Cardiac septum (tissue), 1 donor: ENCODE results near the gene CDC23. TPM values are rescaled to one million over a fixed set of nuclear protein-coding genes. Genes with fewer than 3 reads are reported as not detected.
A peak's percentile ranks its signal among the peaks of the same experiment; 100 is the strongest.
"Not testable (repeated sequence)": the region's sequence is repeated elsewhere in the genome, so short reads cannot be mapped to it uniquely, and the experiment has no call there.

Experiments
- DNase-seq: peaks from one replicate; pipeline ENCODE4 v3.0.0-alpha.2; 2020; ENCODE audit warnings: low spot score
- intact Hi-C: fragments of 100-400 bp; cut with DNase I; formaldehyde crosslinking; loops from one replicate; pipeline ENCODE4 v1.14.0; 2022
- total RNA-seq: library from RNA; stranded (reverse); fragmentation: NEBNext Ultra II Directional; extraction: Animal tissue kit (Norgen Biotek cat#: 25700); gene quantifications from one replicate; pipeline ENCODE4 v1.2.1, GENCODE V29; 2021
- donor health status: DM: no; HTN: no; CAD: no.

Gene CDC23
- total RNA-seq, 1 donor from 2014 or later = 17.9 TPM

DNA sequence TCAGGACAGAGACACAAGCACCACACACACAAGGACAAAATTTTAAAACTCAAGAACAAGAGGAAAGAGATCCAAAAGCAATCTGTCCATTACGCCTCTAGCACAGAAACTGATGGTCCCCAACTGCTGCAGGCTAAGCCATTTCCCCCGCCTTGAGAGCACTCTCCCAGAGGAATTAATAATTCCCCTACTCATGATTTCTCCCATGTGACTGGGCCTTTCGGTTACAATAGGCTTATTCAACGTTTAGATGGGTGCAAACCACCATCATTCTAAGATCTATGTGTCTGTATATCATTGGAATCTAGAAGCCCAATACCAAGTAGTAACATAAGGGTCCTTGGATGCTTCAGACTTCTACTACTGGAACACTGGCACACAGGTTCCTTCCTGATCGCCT lies 53.5 kb downstream of the CDC23 start:
- intact Hi-C loops = no loop called here
- DNase-seq = no peak

DNA sequence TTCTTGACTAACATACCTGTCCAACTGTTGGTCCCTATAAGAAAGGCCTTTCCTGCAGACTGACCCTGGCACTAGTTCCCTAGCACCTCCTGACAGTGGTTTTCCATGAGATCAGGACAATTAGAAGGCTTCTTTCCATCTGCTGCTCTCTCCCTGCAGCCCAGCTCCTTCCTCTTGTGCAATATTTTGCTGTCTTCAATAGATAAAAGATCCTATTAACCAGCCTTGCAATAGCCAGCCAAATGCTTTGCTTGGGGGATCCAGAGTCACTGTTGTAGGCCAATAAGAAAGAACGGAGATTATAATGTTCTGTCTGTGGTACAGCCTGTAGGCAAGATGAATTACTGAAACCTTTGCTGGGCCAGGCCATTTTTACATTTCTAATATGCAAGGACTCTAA lies 55.5 kb downstream of the CDC23 start:
- no peak for DNase-seq
- intact Hi-C loops = no loop called here

DNA sequence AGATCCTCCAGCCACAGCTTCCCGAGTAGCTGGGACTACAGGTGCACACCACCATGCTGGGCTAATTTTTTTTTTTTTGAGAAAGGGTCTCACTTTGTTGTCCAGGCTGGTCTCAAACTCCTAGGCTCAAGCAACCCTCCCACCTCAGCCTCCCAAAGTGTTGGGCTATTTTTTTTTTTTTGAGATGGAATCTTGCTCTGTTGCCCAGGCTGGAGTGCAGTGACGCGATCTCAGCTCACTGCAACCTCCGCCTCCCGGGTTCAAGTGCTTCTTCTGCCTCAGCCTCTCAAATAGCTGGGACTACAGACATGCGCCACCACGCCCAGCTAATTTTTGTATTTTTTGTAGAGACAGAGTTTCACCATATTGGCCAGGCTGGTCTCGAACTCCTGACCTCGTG lies 57.1 kb downstream of the CDC23 start:
- intact Hi-C loops, DNase-seq: not testable (repeated sequence)

DNA sequence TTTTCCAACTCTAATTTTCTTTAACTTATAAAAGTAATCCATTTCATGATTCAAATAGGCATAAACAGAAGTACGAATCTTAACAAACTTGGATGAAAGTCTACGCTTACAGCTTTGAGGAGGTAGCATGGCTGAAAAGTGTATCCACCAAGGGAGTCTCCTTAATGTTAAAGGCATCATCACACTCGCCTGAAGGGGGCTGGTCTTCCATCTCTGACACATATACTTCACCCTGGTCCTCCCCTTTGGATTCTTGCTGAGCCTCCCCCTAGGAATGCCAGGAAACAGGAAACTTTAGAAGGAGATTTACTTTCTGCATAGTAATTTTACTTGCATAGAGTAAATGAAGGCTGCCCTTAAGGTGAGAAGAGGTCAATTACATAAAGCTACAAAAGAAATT lies 63.6 kb downstream of the CDC23 start:
- no peak for DNase-seq
- intact Hi-C loops = no loop called here

- intact Hi-C loops = no loop called here
- DNase-seq = no peak
Measured at GRCh38 chr5:138148811-138149210, 64.3 kb downstream of the CDC23 start.

DNA sequence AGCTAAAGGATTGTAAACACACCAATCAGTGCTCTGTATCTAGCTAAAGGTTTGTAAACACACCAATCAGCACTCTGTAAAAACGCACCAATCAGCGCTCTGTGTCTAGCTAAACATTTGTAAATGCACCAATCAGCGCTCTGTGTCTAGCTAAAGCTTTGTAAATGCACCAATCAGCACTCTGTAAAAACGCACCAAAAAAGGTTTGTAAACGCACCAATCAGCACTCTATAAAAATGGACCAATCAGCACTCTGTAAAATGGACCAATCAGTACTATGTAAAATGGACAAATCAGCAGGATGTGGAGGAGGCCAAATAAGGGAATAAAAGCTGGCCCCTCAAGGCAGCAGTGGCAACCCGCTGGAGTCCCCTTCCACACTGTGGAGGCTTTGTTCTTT lies 69.5 kb downstream of the CDC23 start:
- DNase-seq, intact Hi-C loops: not testable (repeated sequence)

GRCh38 chr5:138141734-138142133 lies 71.4 kb downstream of the CDC23 start:
- intact Hi-C loops = no loop called here
- no peak for DNase-seq

GRCh38 chr5:138140268-138140667 lies 72.9 kb downstream of the CDC23 start:
- intact Hi-C loops = no loop called here

GRCh38 chr5:138139781-138140090 lies 73.4 kb downstream of the CDC23 start:
- DNase-seq = no peak
- intact Hi-C loops = loop anchor here (10.0 kb wide), 1 partner anchor 385 kb away; the partner anchor contains the start of gene HNRNPA0

More at GRCh38 chr5:138140268-138140667, 72.9 kb downstream of the CDC23 start:
- DNase-seq = no peak

- intact Hi-C loops = loop anchor here (10.0 kb wide), 1 partner anchor 384 kb away; the partner anchor contains the start of gene HNRNPA0
- DNase-seq = peak; percentile 80
Measured at GRCh38 chr5:138138949-138139780, 74.0 kb downstream of the CDC23 start, which contains the start of gene NME5. TSS of gene NME5 (minus strand) at chr5:138139428. CDS start at chr5:138138780, 648 bp downstream.

Other genes starting within 250 kb of the CDC23 start
- gene FAM13B, start 180.2 kb downstream of the CDC23 start, total RNA-seq = 26.5 TPM
- not detected for gene WNT8A, start 129.3 kb downstream of the CDC23 start, total RNA-seq
- gene NME5, start 73.9 kb downstream of the CDC23 start, total RNA-seq = 2.0 TPM
- 31.9 TPM for gene BRD8, start 34.7 kb downstream of the CDC23 start, total RNA-seq
- 0.16 TPM for gene KIF20A, start 34.2 kb downstream of the CDC23 start, total RNA-seq
- 0.48 TPM for gene GFRA3, start 61.3 kb upstream of the CDC23 start, total RNA-seq
- gene CDC25C, start 118.5 kb upstream of the CDC23 start, total RNA-seq = 0.19 TPM
- gene FAM53C, start 124.9 kb upstream of the CDC23 start, total RNA-seq = 23.8 TPM
- gene KDM3B, start 139.4 kb upstream of the CDC23 start, total RNA-seq = 48.5 TPM
- 10.8 TPM for gene REEP2, start 225.7 kb upstream of the CDC23 start, total RNA-seq